Adrenal gland (tissue), 12 donors: ENCODE measurements around the gene BCAP29. TPM values are rescaled to one million over a fixed set of nuclear protein-coding genes. Genes with fewer than 3 reads are reported as not detected.
A peak's percentile ranks its signal among the peaks of the same experiment; 100 is the strongest.

Experiments
- DNase-seq, 7 donors: peaks; one replicate each; pipeline ENCODE4 v3.0.0-alpha.2; 2019 to 2020
- H3K27ac ChIP-seq, 5 donors: fragments of 200-600 bp; sonication (generic) in 4 of 5; 1 replicate in 3 of 5; 2 replicates in 2 of 5; pipeline versions ENCODE4 v1.5.1 to v1.8.0; 2016 to 2020; ENCODE audit warnings: mild to moderate bottlenecking in 1 of 5
- H3K27me3 ChIP-seq: fragments of 200-600 bp; 2 replicates; pipeline ENCODE4 v1.8.0; 2021
- H3K36me3 ChIP-seq, 2 donors: fragments of 200-600 bp; replicated peaks in 1 of 2; 1 replicate in 1 of 2; 2 replicates in 1 of 2; pipeline versions ENCODE4 v1.5.1 to v1.8.0; 2018 to 2022
- H3K4me1 ChIP-seq, 2 donors: fragments of 200-600 bp; replicated peaks in 1 of 2; 1 replicate in 1 of 2; 2 replicates in 1 of 2; pipeline versions ENCODE4 v1.5.1 to v1.8.0; 2018 to 2021
- H3K4me3 ChIP-seq, 4 donors: fragments of 200-600 bp; sonication (generic) in 3 of 4; one replicate each; pipeline ENCODE4 v1.5.1; 2016 to 2018
- H3K9me3 ChIP-seq, 3 donors: fragments of 200-600 bp; sonication (generic) in 1 of 3; replicated peaks in 1 of 3; 1 replicate in 2 of 3; 2 replicates in 1 of 3; pipeline versions ENCODE4 v1.5.1 to v1.8.0; 2016 to 2021
- CTCF ChIP-seq, 6 experiments: fragments of 450-650 bp in 4 of 6; fragments of 200-600 bp in 2 of 6; sonication (generic) in 1 of 6; IDR thresholded peaks; 1 replicate in 5 of 6; 2 replicates in 1 of 6; pipeline versions ENCODE4 v1.5.1 to v1.8.0; 2016 to 2021; ENCODE audit warnings: antibody characterized with exemption in 6 of 6, mild to moderate bottlenecking in 2 of 6, moderate library complexity in 1 of 6
- POLR2A ChIP-seq, 2 donors: fragments of 450-650 bp; IDR thresholded peaks; one replicate each; pipeline ENCODE4 v1.6.1; 2017; ENCODE audit warnings: antibody characterized with exemption in 2 of 2, mild to moderate bottlenecking in 2 of 2, moderate library complexity in 1 of 2
- WGBS, 4 donors: extraction: QIAGEN DNeasy Blood & Tissue Kit in 2 of 4; methylation state at CpG; one replicate each; pipeline versions ENCODE4 v1.1.5 to v1.1.7; 2013 to 2017; 5-methylcytosine and 5-hydroxymethylcytosine counted together
- intact Hi-C, 2 donors: fragments of 100-400 bp; cut with DNase I; formaldehyde crosslinking; loops; one replicate each; pipeline versions ENCODE4 v1.14.1 to v1.15.0; 2022 to 2023
- polyA plus RNA-seq, 3 donors: library from polyadenylated mRNA; stranded (reverse); fragments of 200-250 nt in 2 of 3; fragments of 350-450 nt in 1 of 3; fragmentation: Illumina TruSeq in 1 of 3; extraction: RNeasy Lipid Tissue Mini Kit (QIAGEN cat#74804) in 1 of 3; gene quantifications; one replicate each; pipeline ENCODE4 v1.2.3, GENCODE V29; 2013 to 2014
- total RNA-seq, 9 donors: library from RNA; depleted of rRNA in 4 of 9; stranded (reverse); fragments of >200 nt in 4 of 9; fragments of 120-200 nt in 1 of 9; fragmentation: NEBNext Ultra II Directional in 1 of 9; extraction: Animal tissue kit (Norgen Biotek cat#: 25700) in 1 of 9; gene quantifications; one replicate each; pipeline versions ENCODE4 v1.1.0 to v1.2.4, GENCODE V29; 2013 to 2023
- donor health status: healthy with polysubstance abuse.
- donor health status: Bipolar disorder and iron deficiency.
- donor health status: DM: yes; HTN: yes; CAD: no.
- donor health status: DM: no; HTN: no; CAD: no.
- donor health status: DM: no; HTN: no; CAD: no.
- donor health status: DM: yes; HTN: yes; CAD: no.

The BCAP29 gene
- total and polyA plus RNA-seq, 12 donors, result 35.0 to 158 (median 51.0) TPM

- no peak for DNase-seq
- Histone ChIP-seq H3K27ac (peak overlapping the region; percentile 58 to 97 (median 92)), H3K36me3 (no peaks in the 10 kb centered on the region), H3K4me1 (peaks cover 0 to 10% of the 10 kb centered on the region in 2 donors), H3K4me3 (peak overlapping the region; percentile 53 to 98 (median 82)), H3K27me3 (no peaks in the 10 kb centered on the region), H3K9me3 (no peaks in the 10 kb centered on the region)
- intact Hi-C loops, result no loop called here
- no peak for TF ChIP-seq CTCF (IDR thresholded peaks at IDR 0.05)
- TF ChIP-seq POLR2A (IDR thresholded peaks at IDR 0.05), result no peak
- WGBS, 4 donors, result 2% methylated on average over 9 of the region's 9 CpGs
These were observed 527 bp upstream of the BCAP29 start for GRCh38 chr7:107579554-107579884.

- Histone ChIP-seq H3K4me3 (peak overlapping the region; percentile 53 to 98 (median 82)), H3K27me3 (no peaks in the 10 kb centered on the region), H3K27ac (peak overlapping the region in 4 of 5 donors; percentile 88 to 97 (median 94)), H3K4me1 (peaks cover 0 to 10% of the 10 kb centered on the region in 2 donors), H3K9me3 (no peaks in the 10 kb centered on the region), H3K36me3 (peaks cover 0 to 6% of the 10 kb centered on the region in 2 donors)
- no peak for TF ChIP-seq POLR2A (IDR thresholded peaks at IDR 0.05)
- no peak for TF ChIP-seq CTCF (IDR thresholded peaks at IDR 0.05)
- intact Hi-C loops, result no loop called here
- WGBS, 4 donors, result 45 to 50% (median 46%) methylated on average over 10 of the region's 10 CpGs
- DNase-seq, result no peak
These were observed 804 bp downstream of the BCAP29 start for GRCh38 chr7:107580716-107581383.

- intact Hi-C loops, result no loop called here
- no peak for TF ChIP-seq POLR2A (IDR thresholded peaks at IDR 0.05)
- TF ChIP-seq CTCF (IDR thresholded peaks at IDR 0.05), result no peak
- Histone ChIP-seq H3K27ac (no peak overlapping the region), H3K4me3 (peak overlapping the region in 1 of 4 donors; percentile 98), H3K27me3 (no peaks in the 10 kb centered on the region), H3K9me3 (no peaks in the 10 kb centered on the region), H3K4me1 (peaks cover 0 to 10% of the 10 kb centered on the region in 2 donors), H3K36me3 (peaks cover 0 to 6% of the 10 kb centered on the region in 2 donors)
- no peak for DNase-seq
- WGBS, 4 donors, result 63 to 72% (median 69%) methylated on average over 5 of the region's 5 CpGs
These were observed 1.5 kb downstream of the BCAP29 start for GRCh38 chr7:107581387-107582013.

GRCh38 chr7:107582875-107583274, 2.8 kb downstream of the BCAP29 start:
- H3K27me3 ChIP-seq, result no peaks in the 10 kb centered on the region
- no peak overlapping the region for H3K27ac ChIP-seq
- no peak overlapping the region for H3K4me3 ChIP-seq
- WGBS, 4 donors, result 84 to 94% (median 89%) methylated on average over 2 of the region's 2 CpGs
- no peaks in the 10 kb centered on the region for H3K9me3 ChIP-seq
- intact Hi-C loops, result no loop called here
- H3K36me3 ChIP-seq, result peaks cover 0 to 6% of the 10 kb centered on the region in 2 donors
- H3K4me1 ChIP-seq, result peaks cover 0 to 10% of the 10 kb centered on the region in 2 donors
- no peak for DNase-seq
- no peak for TF ChIP-seq POLR2A (IDR thresholded peaks at IDR 0.05)
- no peak for TF ChIP-seq CTCF (IDR thresholded peaks at IDR 0.05)
